ENCODE results near the gene TNRC18. TPM values are rescaled to one million over a fixed set of nuclear protein-coding genes. Genes with fewer than 3 reads are reported as not detected.

Gene TNRC18
- total and polyA plus RNA-seq, 7 donors, result 5.9 to 27.9 (median 18.5) TPM

GRCh38 chr7:5348134-5349004 is 75.3 kb downstream of the TNRC18 start:
- Histone ChIP-seq H3K4me1 (no peaks in the 10 kb centered on the region), H3K9me3 (peaks cover 8% of the 10 kb centered on the region), H3K27ac (no peak overlapping the region), H3K27me3 (ENCODE audit: insufficient read depth in 3 of 3, low read length in 2 of 3) (no peaks in the 10 kb centered on the region), H3K36me3 (ENCODE audit: insufficient read depth in 1 of 2, low read depth in 1 of 2) (peaks cover 12 to 67% of the 10 kb centered on the region in 2 donors), H3K4me3 (no peak overlapping the region)
- intact Hi-C loops (cut with DNase I), result no loop called here
- peak in 3 of 4 donors; percentile 13 to 49 (median 36) for ATAC-seq
- 77 to 88% (median 81%) methylated on average over 20 to 21 of the region's 21 CpGs for WGBS, 3 donors
- TF ChIP-seq CTCF (IDR thresholded peaks at IDR 0.05), result no peak
- DNase-seq, result no peak

GRCh38 chr7:5345671-5346070 is 78.0 kb downstream of the TNRC18 start:
- peaks cover 16 to 78% of the 10 kb centered on the region in 2 donors for H3K36me3 ChIP-seq (ENCODE audit: insufficient read depth in 1 of 2, low read depth in 1 of 2)
- intact Hi-C loops (cut with DNase I), result no loop called here
- TF ChIP-seq CTCF (IDR thresholded peaks at IDR 0.05), result no peak
- DNase-seq (no peak), ATAC-seq (no peak)
- H3K27ac ChIP-seq, result no peak overlapping the region
- peaks cover 8% of the 10 kb centered on the region for H3K9me3 ChIP-seq
- H3K27me3 ChIP-seq (ENCODE audit: insufficient read depth in 3 of 3, low read length in 2 of 3), result no peaks in the 10 kb centered on the region
- WGBS, 3 donors, result 92 to 97% (median 96%) methylated on average over 20 to 21 of the region's 21 CpGs
- H3K4me1 ChIP-seq, result no peaks in the 10 kb centered on the region
- H3K4me3 ChIP-seq, result no peak overlapping the region

- DNase-seq (no peak), ATAC-seq (no peak)
- peaks cover 16 to 78% of the 10 kb centered on the region in 2 donors for H3K36me3 ChIP-seq (ENCODE audit: insufficient read depth in 1 of 2, low read depth in 1 of 2)
- intact Hi-C loops (cut with DNase I), result no loop called here
- H3K27ac ChIP-seq, result no peak overlapping the region
- TF ChIP-seq CTCF (IDR thresholded peaks at IDR 0.05), result no peak
- peaks cover 8% of the 10 kb centered on the region for H3K9me3 ChIP-seq
- H3K4me1 ChIP-seq, result no peaks in the 10 kb centered on the region
- no peak overlapping the region for H3K4me3 ChIP-seq
- no peaks in the 10 kb centered on the region for H3K27me3 ChIP-seq (ENCODE audit: insufficient read depth in 3 of 3, low read length in 2 of 3)
- 96 to 97% (median 97%) methylated on average over 10 to 13 of the region's 13 CpGs for WGBS, 3 donors
Measured at GRCh38 chr7:5345171-5345570, 78.5 kb downstream of the TNRC18 start.

- no peak for TF ChIP-seq CTCF (IDR thresholded peaks at IDR 0.05)
Measured at GRCh38 chr7:5344342-5344741, 79.3 kb downstream of the TNRC18 start.

More at GRCh38 chr7:5344342-5344741, 79.3 kb downstream of the TNRC18 start:
- H3K27me3 ChIP-seq (ENCODE audit: insufficient read depth in 3 of 3, low read length in 2 of 3), result no peaks in the 10 kb centered on the region
- peaks cover 8% of the 10 kb centered on the region for H3K9me3 ChIP-seq
- H3K4me3 ChIP-seq, result no peak overlapping the region
- H3K4me1 ChIP-seq, result no peaks in the 10 kb centered on the region
- peaks cover 16 to 81% of the 10 kb centered on the region in 2 donors for H3K36me3 ChIP-seq (ENCODE audit: insufficient read depth in 1 of 2, low read depth in 1 of 2)
- intact Hi-C loops (cut with DNase I), result no loop called here
- ATAC-seq (no peak), DNase-seq (no peak)
- H3K27ac ChIP-seq, result no peak overlapping the region
- WGBS, 3 donors, result 99 to 100% (median 100%) methylated on average over 4 of the region's 4 CpGs

Measured in psoas muscle (tissue), 8 donors.